ENCODE results near the gene ADAD2. TPM values are rescaled to one million over a fixed set of nuclear protein-coding genes. Genes with fewer than 3 reads are reported as not detected.

ADAD2 gene
- polyA plus RNA-seq, 2 donors, result 3.6 to 11.5 TPM

DNA sequence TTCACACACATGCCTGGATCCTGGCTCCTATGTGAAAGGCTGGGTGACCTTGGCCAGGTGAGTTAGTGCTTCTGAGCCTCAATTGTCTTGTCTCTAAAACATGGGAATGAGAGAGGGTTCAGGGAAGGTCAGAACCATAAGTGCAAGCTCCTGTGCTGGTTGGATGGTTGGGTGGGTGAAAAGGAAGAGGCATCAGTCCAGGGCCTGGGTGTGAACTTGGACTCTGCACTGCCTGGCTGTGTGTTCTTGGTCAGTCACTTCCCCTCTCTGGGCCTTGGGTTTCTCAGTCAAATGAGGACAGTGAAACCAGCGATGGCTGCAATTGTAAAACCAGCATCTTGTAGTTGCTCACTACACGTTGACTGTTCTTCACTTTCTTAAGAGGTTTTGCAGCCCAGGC lies 49.5 kb downstream of the ADAD2 start:
- Histone ChIP-seq H3K9me3 (ENCODE audit: control insufficient read depth in 2 of 2, insufficient read depth in 1 of 2, low read depth in 1 of 2, low read length in 1 of 2) (peaks cover 0 to 4% of the 10 kb centered on the region in 2 donors), H3K27ac (ENCODE audit: low read depth in 2 of 2, low read length in 1 of 2) (no peak overlapping the region), H3K4me1 (ENCODE audit: control insufficient read depth in 2 of 2, insufficient read depth in 2 of 2, low read length in 1 of 2) (no peaks in the 10 kb centered on the region), H3K27me3 (ENCODE audit: control insufficient read depth in 1 of 2, insufficient read depth in 2 of 2, low read length in 2 of 2) (no peaks in the 10 kb centered on the region), H3K36me3 (ENCODE audit: control insufficient read depth in 2 of 2, insufficient read depth in 2 of 2, low read length in 1 of 2) (no peaks in the 10 kb centered on the region), H3K4me3 (ENCODE audit: low read depth in 1 of 2, low read length in 2 of 2) (no peak overlapping the region)
- WGBS, 2 donors, result 82 to 83% methylated on average over 2 of the region's 2 CpGs

DNA sequence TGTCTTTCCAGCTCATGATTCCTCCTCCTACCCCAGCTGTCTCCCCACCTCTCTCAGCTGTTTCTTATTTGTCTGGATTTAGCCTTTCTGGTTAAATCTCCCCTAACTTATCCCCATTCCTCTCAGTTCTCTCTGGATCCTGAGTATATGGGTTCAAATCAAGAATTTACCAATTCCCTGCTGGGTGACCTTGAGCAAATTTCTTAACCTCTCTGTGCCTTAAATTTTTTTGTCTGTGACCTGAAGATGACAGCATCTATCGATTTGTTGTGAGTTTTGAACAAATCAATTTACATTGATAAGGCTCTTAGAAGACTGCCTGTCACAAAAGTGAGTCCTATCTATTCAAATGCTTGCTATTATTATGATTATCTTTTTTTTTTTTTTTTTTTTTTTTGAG lies 50.8 kb downstream of the ADAD2 start:
- H3K27me3 ChIP-seq (ENCODE audit: control insufficient read depth in 1 of 2, insufficient read depth in 2 of 2, low read length in 2 of 2), result no peaks in the 10 kb centered on the region
- H3K4me3 ChIP-seq (ENCODE audit: low read depth in 1 of 2, low read length in 2 of 2), result no peak overlapping the region
- WGBS, 2 donors, result 73 to 83% methylated on average over 1 of the region's 1 CpG
- no peaks in the 10 kb centered on the region for H3K36me3 ChIP-seq (ENCODE audit: control insufficient read depth in 2 of 2, insufficient read depth in 2 of 2, low read length in 1 of 2)
- peaks cover 0 to 5% of the 10 kb centered on the region in 2 donors for H3K9me3 ChIP-seq (ENCODE audit: control insufficient read depth in 2 of 2, insufficient read depth in 1 of 2, low read depth in 1 of 2, low read length in 1 of 2)
- H3K4me1 ChIP-seq (ENCODE audit: control insufficient read depth in 2 of 2, insufficient read depth in 2 of 2, low read length in 1 of 2), result no peaks in the 10 kb centered on the region
- no peak overlapping the region for H3K27ac ChIP-seq (ENCODE audit: low read depth in 2 of 2, low read length in 1 of 2)

DNA sequence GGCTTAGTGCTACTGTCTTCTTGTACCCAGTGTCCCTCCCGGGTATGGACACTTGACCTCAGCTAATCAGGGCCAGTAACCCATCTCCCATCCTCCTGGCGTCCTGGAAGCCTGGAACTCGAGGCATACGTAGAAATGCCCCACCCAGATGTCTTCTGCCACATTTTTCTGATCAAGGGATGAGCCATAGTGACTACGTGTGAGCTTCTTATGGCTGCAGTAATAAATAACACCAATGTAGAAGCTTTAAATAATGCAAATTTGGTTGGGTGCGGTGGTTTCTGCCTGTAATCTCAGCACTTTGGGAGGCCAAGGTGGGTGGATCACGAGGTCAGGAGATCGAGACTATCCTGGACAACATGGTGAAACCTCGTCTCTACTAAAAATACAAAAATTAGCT lies 51.9 kb downstream of the ADAD2 start:
- Histone ChIP-seq H3K27ac (ENCODE audit: low read depth in 2 of 2, low read length in 1 of 2) (no peak overlapping the region), H3K27me3 (ENCODE audit: control insufficient read depth in 1 of 2, insufficient read depth in 2 of 2, low read length in 2 of 2) (no peaks in the 10 kb centered on the region), H3K9me3 (ENCODE audit: control insufficient read depth in 2 of 2, insufficient read depth in 1 of 2, low read depth in 1 of 2, low read length in 1 of 2) (peaks cover 0 to 5% of the 10 kb centered on the region in 2 donors), H3K4me1 (ENCODE audit: control insufficient read depth in 2 of 2, insufficient read depth in 2 of 2, low read length in 1 of 2) (no peaks in the 10 kb centered on the region), H3K4me3 (ENCODE audit: low read depth in 1 of 2, low read length in 2 of 2) (no peak overlapping the region), H3K36me3 (ENCODE audit: control insufficient read depth in 2 of 2, insufficient read depth in 2 of 2, low read length in 1 of 2) (no peaks in the 10 kb centered on the region)
- 82 to 83% methylated on average over 9 of the region's 9 CpGs for WGBS, 2 donors

DNA sequence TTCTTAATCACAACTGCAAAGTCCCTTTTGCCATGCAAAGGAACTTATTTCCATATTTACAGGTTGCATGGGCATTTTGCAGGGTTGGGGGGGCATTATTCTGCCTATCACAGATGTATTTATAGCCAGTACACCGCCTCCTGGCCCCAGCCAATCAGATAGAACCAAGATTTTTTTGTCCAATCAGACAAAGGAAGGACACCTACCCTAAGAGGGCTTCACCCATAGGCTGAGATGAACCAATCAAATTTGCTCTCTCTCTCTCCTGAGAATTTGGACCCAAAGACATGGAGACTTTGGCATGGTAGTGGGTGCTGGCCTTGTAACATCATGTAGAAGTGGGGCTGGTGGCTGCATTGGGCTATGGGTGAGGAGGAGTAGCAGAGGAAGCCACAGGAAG lies 52.8 kb downstream of the ADAD2 start:
- H3K27ac ChIP-seq (ENCODE audit: low read depth in 2 of 2, low read length in 1 of 2), result no peak overlapping the region
- peaks cover 0 to 5% of the 10 kb centered on the region in 2 donors for H3K9me3 ChIP-seq (ENCODE audit: control insufficient read depth in 2 of 2, insufficient read depth in 1 of 2, low read depth in 1 of 2, low read length in 1 of 2)
- no peak overlapping the region for H3K4me3 ChIP-seq (ENCODE audit: low read depth in 1 of 2, low read length in 2 of 2)
- H3K4me1 ChIP-seq (ENCODE audit: control insufficient read depth in 2 of 2, insufficient read depth in 2 of 2, low read length in 1 of 2), result no peaks in the 10 kb centered on the region
- H3K36me3 ChIP-seq (ENCODE audit: control insufficient read depth in 2 of 2, insufficient read depth in 2 of 2, low read length in 1 of 2), result no peaks in the 10 kb centered on the region
- no peaks in the 10 kb centered on the region for H3K27me3 ChIP-seq (ENCODE audit: control insufficient read depth in 1 of 2, insufficient read depth in 2 of 2, low read length in 2 of 2)
- WGBS, 2 donors, result 86 to 89% methylated on average over 1 of the region's 1 CpG

DNA sequence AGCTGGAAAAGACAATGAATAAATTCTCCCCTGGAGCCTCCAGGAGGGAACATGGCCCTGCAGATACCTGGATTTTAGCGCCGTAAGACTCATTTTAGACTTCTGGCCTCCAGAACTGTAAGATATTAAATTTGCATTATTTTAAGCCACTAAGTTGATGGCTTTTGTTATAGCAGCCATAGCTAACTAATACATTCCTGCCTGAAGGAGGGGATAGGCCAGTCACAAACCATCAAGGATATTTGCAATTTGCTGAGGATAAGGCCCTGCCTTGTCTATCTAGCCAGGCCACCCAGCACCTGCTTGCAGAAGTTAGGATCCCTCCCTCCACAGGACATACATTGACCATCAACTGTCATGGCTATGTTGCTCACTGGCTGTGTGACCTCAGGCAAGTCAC lies 53.8 kb downstream of the ADAD2 start:
- Histone ChIP-seq H3K27ac (ENCODE audit: low read depth in 2 of 2, low read length in 1 of 2) (no peak overlapping the region), H3K9me3 (ENCODE audit: control insufficient read depth in 2 of 2, insufficient read depth in 1 of 2, low read depth in 1 of 2, low read length in 1 of 2) (peaks cover 0 to 5% of the 10 kb centered on the region in 2 donors), H3K36me3 (ENCODE audit: control insufficient read depth in 2 of 2, insufficient read depth in 2 of 2, low read length in 1 of 2) (no peaks in the 10 kb centered on the region), H3K4me1 (ENCODE audit: control insufficient read depth in 2 of 2, insufficient read depth in 2 of 2, low read length in 1 of 2) (no peaks in the 10 kb centered on the region), H3K4me3 (ENCODE audit: low read depth in 1 of 2, low read length in 2 of 2) (no peak overlapping the region), H3K27me3 (ENCODE audit: control insufficient read depth in 1 of 2, insufficient read depth in 2 of 2, low read length in 2 of 2) (no peaks in the 10 kb centered on the region)
- 95 to 97% methylated on average over 2 of the region's 2 CpGs for WGBS, 2 donors

DNA sequence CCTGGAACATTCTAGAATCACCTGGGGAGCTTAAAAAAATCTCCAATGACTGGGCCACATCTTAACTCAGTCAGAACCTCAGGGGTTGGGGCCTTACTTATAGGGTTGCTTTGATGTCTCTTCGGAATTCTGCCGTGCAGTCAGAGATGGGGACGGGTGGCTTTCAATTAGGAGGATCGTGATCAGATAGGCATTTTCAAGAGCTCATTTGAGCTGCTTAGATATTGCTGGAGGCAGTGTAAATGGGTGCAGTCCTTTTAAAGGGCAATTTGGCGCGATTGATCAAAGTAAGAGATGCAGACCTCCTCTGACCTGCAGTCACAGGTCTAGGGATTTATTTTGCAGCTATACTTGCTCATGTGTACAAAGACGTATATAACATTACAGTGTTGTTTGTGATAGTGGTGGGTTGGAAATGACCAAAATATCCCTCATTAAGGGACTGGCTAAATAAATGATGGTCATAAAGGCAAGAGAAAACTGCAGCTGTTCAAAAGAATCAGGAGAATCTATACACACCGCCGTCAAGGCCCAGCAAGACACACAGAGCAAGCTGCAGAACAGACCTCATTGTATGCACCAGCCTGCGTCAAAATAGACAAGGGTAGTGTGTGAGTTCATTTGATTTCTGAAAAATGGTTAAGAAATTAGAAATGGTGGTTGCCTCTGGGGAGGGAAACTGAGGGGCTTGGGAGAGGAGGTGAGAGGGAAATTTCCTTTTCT lies 55.2 kb downstream of the ADAD2 start:
- Histone ChIP-seq H3K27me3 (ENCODE audit: control insufficient read depth in 1 of 2, insufficient read depth in 2 of 2, low read length in 2 of 2) (no peaks in the 10 kb centered on the region), H3K36me3 (ENCODE audit: control insufficient read depth in 2 of 2, insufficient read depth in 2 of 2, low read length in 1 of 2) (no peaks in the 10 kb centered on the region), H3K4me1 (ENCODE audit: control insufficient read depth in 2 of 2, insufficient read depth in 2 of 2, low read length in 1 of 2) (no peaks in the 10 kb centered on the region), H3K27ac (ENCODE audit: low read depth in 2 of 2, low read length in 1 of 2) (no peak overlapping the region), H3K4me3 (ENCODE audit: low read depth in 1 of 2, low read length in 2 of 2) (no peak overlapping the region), H3K9me3 (ENCODE audit: control insufficient read depth in 2 of 2, insufficient read depth in 1 of 2, low read depth in 1 of 2, low read length in 1 of 2) (peaks cover 0 to 5% of the 10 kb centered on the region in 2 donors)
- WGBS, 2 donors, result 77 to 89% methylated on average over 10 of the region's 10 CpGs

DNA sequence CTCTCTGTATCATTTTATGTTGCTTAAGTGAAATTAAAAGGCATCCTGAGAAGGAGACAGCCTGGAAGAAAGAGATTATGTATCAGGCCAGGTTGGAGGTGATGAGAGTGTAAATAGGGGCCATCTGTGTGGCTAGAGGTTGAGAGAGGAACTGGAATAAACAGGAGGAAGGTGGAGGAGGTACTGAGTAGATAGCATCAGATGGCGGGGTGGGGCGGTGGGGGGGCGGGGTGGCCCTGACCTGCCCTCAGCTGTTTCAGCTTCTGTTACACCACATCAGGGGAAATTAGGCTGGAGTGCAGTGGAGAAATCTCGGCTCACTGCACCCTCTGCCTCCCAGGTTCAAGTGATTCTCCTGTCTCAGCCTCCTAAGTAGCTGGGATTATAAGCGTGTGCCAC lies 55.7 kb downstream of the ADAD2 start:
- Histone ChIP-seq H3K9me3 (ENCODE audit: control insufficient read depth in 2 of 2, insufficient read depth in 1 of 2, low read depth in 1 of 2, low read length in 1 of 2) (peaks cover 0 to 5% of the 10 kb centered on the region in 2 donors), H3K27me3 (ENCODE audit: control insufficient read depth in 1 of 2, insufficient read depth in 2 of 2, low read length in 2 of 2) (no peaks in the 10 kb centered on the region), H3K4me1 (ENCODE audit: control insufficient read depth in 2 of 2, insufficient read depth in 2 of 2, low read length in 1 of 2) (no peaks in the 10 kb centered on the region), H3K27ac (ENCODE audit: low read depth in 2 of 2, low read length in 1 of 2) (no peak overlapping the region), H3K36me3 (ENCODE audit: control insufficient read depth in 2 of 2, insufficient read depth in 2 of 2, low read length in 1 of 2) (no peaks in the 10 kb centered on the region), H3K4me3 (ENCODE audit: low read depth in 1 of 2, low read length in 2 of 2) (no peak overlapping the region)
- 82 to 84% methylated on average over 5 of the region's 5 CpGs for WGBS, 2 donors

Other genes with a start within 250 kb of the ADAD2 start
- gene OSGIN1, start 237.9 kb upstream of the ADAD2 start, polyA plus RNA-seq, result 1 to 10 TPM; 6.0 to 8.3 TPM
- gene NECAB2, start 222.9 kb upstream of the ADAD2 start, polyA plus RNA-seq, result not detected
- gene SLC38A8, start 148.4 kb upstream of the ADAD2 start, polyA plus RNA-seq, result under 1 TPM in 1 of 2 donors, not detected in 1; 0.06 TPM
- 10 to 100 TPM; 23.1 to 25.6 TPM for gene MBTPS1, start 74.2 kb upstream of the ADAD2 start, polyA plus RNA-seq
- 1 to 10 TPM; 6.3 to 9.7 TPM for gene HSDL1, start 46.0 kb upstream of the ADAD2 start, polyA plus RNA-seq
- gene DNAAF1, start 45.8 kb upstream of the ADAD2 start, polyA plus RNA-seq, result under 1 TPM; 0.20 to 0.39 TPM
- 10 to 100 TPM; 29.1 to 64.4 TPM for gene TAF1C, start 4.1 kb upstream of the ADAD2 start, polyA plus RNA-seq
- not detected for gene KCNG4, start 48.9 kb downstream of the ADAD2 start, polyA plus RNA-seq
- 1 to 10 TPM; 4.0 to 4.5 TPM for gene WFDC1, start 103.7 kb downstream of the ADAD2 start, polyA plus RNA-seq
- gene ATP2C2, start 177.4 kb downstream of the ADAD2 start, polyA plus RNA-seq, result 1 to 10 TPM; 1.1 to 2.2 TPM

All from esophagus (tissue), 2 donors.